Measurements from ENCODE around the gene CD22.

- TF ChIP-seq POLR2AphosphoS5 (IDR thresholded peaks at IDR 0.05) (no peak), POLR2A (IDR thresholded peaks at IDR 0.05) (no peak)
These were observed 18.9 kb downstream of the CD22 start for GRCh38 chr19:35347930-35348298.
